Mesendoderm (in vitro differentiated cells): ENCODE data around the gene RIMBP3C.
"Not testable (repeated sequence)": the region's sequence is repeated elsewhere in the genome, so short reads cannot be mapped to it uniquely, and the experiment has no call there.

Experiments used
- DNase-seq: peaks from one replicate; pipeline ENCODE4 v3.0.0; 2013
- H2AK5ac ChIP-seq: 2 replicates; pipeline ENCODE4 v1.6.1; 2013; ENCODE audit warnings: low read length, inconsistent platforms
- H2BK120ac ChIP-seq: 2 replicates; pipeline ENCODE4 v1.6.1; 2013; ENCODE audit warnings: low read depth, mild to moderate bottlenecking, low read length, moderate library complexity, mixed read lengths
- H2BK15ac ChIP-seq: replicated peaks from 2 replicates; pipeline ENCODE4 v1.6.1; 2013; ENCODE audit warnings: low read depth, mild to moderate bottlenecking, moderate library complexity
- H2BK5ac ChIP-seq: 2 replicates; pipeline ENCODE4 v1.6.1; 2013; ENCODE audit warnings: low read length, inconsistent platforms
- H3K18ac ChIP-seq: 2 replicates; pipeline ENCODE4 v1.6.1; 2013; ENCODE audit warnings: mild to moderate bottlenecking, low read length, mixed read lengths
- H3K23ac ChIP-seq: one replicate; pipeline ENCODE4 v1.6.1; 2013; ENCODE audit warnings: low read length
- H3K27ac ChIP-seq: 2 replicates; pipeline ENCODE4 v1.5.1; 2013; ENCODE audit warnings: low read depth, mild to moderate bottlenecking, inconsistent platforms, low read length, moderate library complexity
- H3K27me3 ChIP-seq: 2 replicates; pipeline ENCODE4 v1.6.1; 2013; ENCODE audit warnings: low read length, control low read depth, mild to moderate bottlenecking, inconsistent platforms; ENCODE audit not compliant: insufficient read depth, poor library complexity
- H3K36me3 ChIP-seq: 2 replicates; pipeline ENCODE4 v1.6.1; 2013; ENCODE audit warnings: low read length, inconsistent platforms; ENCODE audit not compliant: control insufficient read depth, insufficient read depth
- H3K4ac ChIP-seq: one replicate; pipeline ENCODE4 v1.6.1; 2013; ENCODE audit warnings: low read depth, mild to moderate bottlenecking, low read length, moderate library complexity
- H3K4me1 ChIP-seq: 2 replicates; pipeline ENCODE4 v1.6.1; 2013; ENCODE audit warnings: low read depth, low read length, inconsistent platforms; ENCODE audit not compliant: control insufficient read depth
- H3K4me2 ChIP-seq: 2 replicates; pipeline ENCODE4 v1.6.1; 2013; ENCODE audit warnings: low read length
- H3K4me3 ChIP-seq: 2 replicates; pipeline ENCODE4 v1.5.1; 2013; ENCODE audit warnings: mild to moderate bottlenecking, low read length
- H3K56ac ChIP-seq: one replicate; pipeline ENCODE4 v1.6.1; 2013; ENCODE audit warnings: low read length
- H3K79me1 ChIP-seq: 2 replicates; pipeline ENCODE4 v1.6.1; 2013; ENCODE audit warnings: low read length, inconsistent platforms
- H3K79me2 ChIP-seq: 2 replicates; pipeline ENCODE4 v1.6.1; 2013; ENCODE audit warnings: mild to moderate bottlenecking, low read length; ENCODE audit not compliant: control insufficient read depth, insufficient read depth
- H3K9ac ChIP-seq: 2 replicates; pipeline ENCODE4 v1.6.1; 2013; ENCODE audit warnings: low read length, inconsistent platforms
- H4K5ac ChIP-seq: one replicate; pipeline ENCODE4 v1.6.1; 2013; ENCODE audit warnings: low read length
- H4K8ac ChIP-seq: one replicate; pipeline ENCODE4 v1.6.1; 2013; ENCODE audit warnings: low read depth, mild to moderate bottlenecking, control low read depth, low read length, moderate library complexity
- WGBS: extraction: QIAGEN DNeasy Blood & Tissue Kit; methylation state at CpG from one replicate; pipeline ENCODE4 v1.1.7; 2013; ENCODE audit warnings: low lambda C conversion rate, missing lambda C conversion rate; ENCODE audit not compliant: insufficient coverage; ENCODE audit errors: extremely low coverage; 5-methylcytosine and 5-hydroxymethylcytosine counted together

Gene RIMBP3C

GRCh38 chr22:21549558-21549957 lies 1.7 kb downstream of the RIMBP3C start:
- H3K4me3 ChIP-seq, H3K79me2 ChIP-seq, H3K23ac ChIP-seq, H4K8ac ChIP-seq, H3K79me1 ChIP-seq, H3K36me3 ChIP-seq, H2AK5ac ChIP-seq, H3K4ac ChIP-seq, DNase-seq, H3K9ac ChIP-seq, H3K56ac ChIP-seq, H3K18ac ChIP-seq, H3K4me2 ChIP-seq, H3K4me1 ChIP-seq, H4K5ac ChIP-seq, H3K27me3 ChIP-seq, H3K27ac ChIP-seq, H2BK15ac ChIP-seq, H2BK5ac ChIP-seq, H2BK120ac ChIP-seq: not testable (repeated sequence)
- WGBS: no CpG with 5 or more reads among the region's 38 CpGs

- not testable (repeated sequence) for H3K4me3 ChIP-seq, DNase-seq, H3K56ac ChIP-seq, H3K4me2 ChIP-seq, H3K27ac ChIP-seq, H3K4ac ChIP-seq, H3K79me2 ChIP-seq, H2BK15ac ChIP-seq, H4K8ac ChIP-seq, H2BK5ac ChIP-seq, H2AK5ac ChIP-seq, H3K27me3 ChIP-seq, H3K9ac ChIP-seq, H3K79me1 ChIP-seq, H3K4me1 ChIP-seq, H2BK120ac ChIP-seq, H3K23ac ChIP-seq, H4K5ac ChIP-seq, H3K36me3 ChIP-seq, H3K18ac ChIP-seq
- WGBS: no CpG with 5 or more reads among the region's 17 CpGs
Observed at GRCh38 chr22:21544432-21545322, 6.6 kb downstream of the RIMBP3C start.

- H2BK120ac ChIP-seq, H3K9ac ChIP-seq, H2AK5ac ChIP-seq, DNase-seq, H4K8ac ChIP-seq, H3K79me2 ChIP-seq, H3K4me3 ChIP-seq, H3K4me1 ChIP-seq, H2BK5ac ChIP-seq, H3K79me1 ChIP-seq, H3K4ac ChIP-seq, H3K27me3 ChIP-seq, H3K18ac ChIP-seq, H4K5ac ChIP-seq, H3K36me3 ChIP-seq, H3K23ac ChIP-seq, H3K4me2 ChIP-seq, H3K27ac ChIP-seq, H3K56ac ChIP-seq, H2BK15ac ChIP-seq: not testable (repeated sequence)
- no CpG with 5 or more reads among the region's 7 CpGs for WGBS
Observed at GRCh38 chr22:21539862-21540261, 11.4 kb downstream of the RIMBP3C start.

GRCh38 chr22:21532863-21533648 lies 18.2 kb downstream of the RIMBP3C start:
- not testable (repeated sequence) for H3K27me3 ChIP-seq, H3K79me1 ChIP-seq, H3K27ac ChIP-seq, H3K4me1 ChIP-seq, H2BK15ac ChIP-seq, H2BK120ac ChIP-seq, H3K56ac ChIP-seq, H3K4me3 ChIP-seq, H4K5ac ChIP-seq, H4K8ac ChIP-seq, H2AK5ac ChIP-seq, DNase-seq, H3K23ac ChIP-seq, H3K18ac ChIP-seq, H3K79me2 ChIP-seq, H3K36me3 ChIP-seq, H3K4me2 ChIP-seq, H3K4ac ChIP-seq, H3K9ac ChIP-seq, H2BK5ac ChIP-seq
- no CpG with 5 or more reads among the region's 20 CpGs for WGBS

- H3K4me2 ChIP-seq, H4K8ac ChIP-seq, H2BK15ac ChIP-seq, DNase-seq, H3K23ac ChIP-seq, H3K4me1 ChIP-seq, H3K4ac ChIP-seq, H3K27ac ChIP-seq, H3K9ac ChIP-seq, H3K18ac ChIP-seq, H2BK120ac ChIP-seq, H3K4me3 ChIP-seq, H3K79me1 ChIP-seq, H2BK5ac ChIP-seq, H3K56ac ChIP-seq, H3K27me3 ChIP-seq, H2AK5ac ChIP-seq, H3K79me2 ChIP-seq, H3K36me3 ChIP-seq, H4K5ac ChIP-seq: not testable (repeated sequence)
- no CpG with 5 or more reads among the region's 5 CpGs for WGBS
Observed at GRCh38 chr22:21531525-21531924, 19.7 kb downstream of the RIMBP3C start.
